HepG2 (cell line): ENCODE data around the gene MEIOB. TPM values are rescaled to one million over a fixed set of nuclear protein-coding genes. Genes with fewer than 3 reads are reported as not detected.

ENCODE experiments used
- CREB1 ChIP-seq, 2 experiments: fragments of 450-650 bp in 1 of 2; IDR thresholded peaks; 2 replicates each; pipeline ENCODE4 v1.6.1; 2016 to 2017; ENCODE audit warnings: control low read depth in 1 of 2, mild to moderate bottlenecking in 1 of 2, missing compliant biosample characterization in 1 of 2, missing genetic modification characterization in 1 of 2
- E2F2 ChIP-seq: sonication (generic); formaldehyde crosslinking; IDR thresholded peaks from 2 replicates; pipeline ENCODE4 v1.4.0; 2020; ENCODE audit warnings: missing genetic modification reagents, borderline replicate concordance
- FOXP1 ChIP-seq, 2 experiments: fragments of 450-650 bp in 1 of 2; IDR thresholded peaks; 2 replicates each; pipeline ENCODE4 v1.6.1; 2017 to 2018; ENCODE audit warnings: antibody characterized with exemption in 1 of 2
- KLF6 ChIP-seq: IDR thresholded peaks from 2 replicates; pipeline ENCODE4 v1.8.0; 2016; ENCODE audit warnings: missing biosample characterization, missing genetic modification reagents
- MXD1 ChIP-seq: sonication (generic); formaldehyde crosslinking; IDR thresholded peaks from 2 replicates; pipeline ENCODE4 v1.4.0; 2020; ENCODE audit warnings: mild to moderate bottlenecking, missing genetic modification reagents
- PCBP2 ChIP-seq: fragments of 200-400 bp; formaldehyde crosslinking; optimal IDR thresholded peaks from 2 replicates; pipeline ENCODE3; 2018; ENCODE audit warnings: low read length, low read depth; ENCODE audit not compliant: poor library complexity, severe bottlenecking
- SRSF1 ChIP-seq: fragments of 200-400 bp; formaldehyde crosslinking; optimal IDR thresholded peaks from 2 replicates; pipeline ENCODE3; 2017; ENCODE audit warnings: mild to moderate bottlenecking, low read depth, low read length, moderate library complexity
- SRY ChIP-seq: sonication (generic); formaldehyde crosslinking; IDR thresholded peaks from 2 replicates; pipeline ENCODE4 v1.8.0; 2022; ENCODE audit warnings: mild to moderate bottlenecking, missing genetic modification reagents
- THAP7 ChIP-seq: sonication (generic); formaldehyde crosslinking; IDR thresholded peaks from 2 replicates; pipeline ENCODE4 v1.8.1; 2023; ENCODE audit warnings: mild to moderate bottlenecking, missing genetic modification reagents
- TP53 ChIP-seq: sonication (generic); formaldehyde crosslinking; conservative IDR thresholded peaks from 2 replicates; pipeline ENCODE4 v1.4.0; 2020; ENCODE audit warnings: missing genetic modification reagents
- ZBTB10 ChIP-seq: sonication (generic); formaldehyde crosslinking; IDR thresholded peaks from 2 replicates; pipeline ENCODE4 v1.4.0; 2020; ENCODE audit warnings: missing genetic modification reagents, borderline replicate concordance
- ZBTB40 ChIP-seq, 2 experiments: fragments of 450-650 bp in 1 of 2; sonication (generic) in 1 of 2; formaldehyde crosslinking in 1 of 2; IDR thresholded peaks; 2 replicates each; pipeline versions ENCODE4 v1.6.1 to v1.8.0; 2016 to 2022; ENCODE audit warnings: antibody characterized with exemption in 1 of 2, mild to moderate bottlenecking in 1 of 2, missing genetic modification reagents in 1 of 2
- ZNF264 ChIP-seq: sonication (generic); formaldehyde crosslinking; IDR thresholded peaks from 2 replicates; pipeline ENCODE4 v1.4.0; 2020; ENCODE audit warnings: missing genetic modification reagents
- polyA plus RNA-seq, 8 experiments: library from polyadenylated mRNA; depleted of rRNA in 3 of 8; stranded (reverse) in 7 of 8; unstranded in 1 of 8; fragments of >200 nt; fragmentation: Illumina TruSeq in 4 of 8; extraction: Trizol in 4 of 8; gene quantifications; 2 replicates each; pipeline versions ENCODE4 v1.2.1 to v1.2.3, GENCODE V29; 2011 to 2016; ENCODE audit warnings: low read depth in 4 of 8, missing spikeins in 1 of 8, mixed read lengths in 1 of 8; ENCODE audit not compliant: insufficient read depth in 1 of 8
- total RNA-seq, 5 experiments: library from RNA; depleted of rRNA; stranded (reverse); fragments of >200 nt; fragmentation: Illumina TruSeq; extraction: Trizol; gene quantifications; 2 replicates each; pipeline ENCODE4 v1.2.3, GENCODE V29; 2016; ENCODE audit warnings: low read depth in 1 of 5

Gene MEIOB
- total and polyA plus RNA-seq, 2 of the 13 experiments (the other 11 are each of a cell fraction or from before 2014, with no cell fraction given), result 0.17 TPM; not detected in 1

GRCh38 chr16:1794221-1794871 lies 77.6 kb downstream of the MEIOB start (continued):
- no peak for TF ChIP-seq ZBTB40 (IDR thresholded peaks at IDR 0.05)
- no peak for TF ChIP-seq ZBTB40 (CRISPR knock-in tag; IDR thresholded peaks at IDR 0.05)
- TF ChIP-seq SRSF1, result peak; percentile 64
- TF ChIP-seq ZNF264 (CRISPR knock-in tag), result no peak
- no peak for TF ChIP-seq CREB1 (IDR thresholded peaks at IDR 0.05)
- no peak for TF ChIP-seq CREB1 (CRISPR knock-in tag; IDR thresholded peaks at IDR 0.05)
- no peak for TF ChIP-seq THAP7 (CRISPR knock-in tag)
- TF ChIP-seq TP53 (CRISPR knock-in tag), result no peak
- TF ChIP-seq PCBP2, result no peak
- no peak for TF ChIP-seq KLF6 (CRISPR knock-in tag)
- no peak for TF ChIP-seq FOXP1 (IDR thresholded peaks at IDR 0.05)
- 0 out of 2 replicates have a peak, but pooled peaks have one; percentile 14 for TF ChIP-seq FOXP1 (CRISPR knock-in tag; IDR thresholded peaks at IDR 0.05)
- TF ChIP-seq MXD1 (CRISPR knock-in tag), result peak; percentile 25; the same call in 1 of the 2 replicates
- TF ChIP-seq E2F2 (CRISPR knock-in tag), result no peak
- 0 out of 2 replicates have a peak, but pooled peaks have one; percentile 16 for TF ChIP-seq SRY (CRISPR knock-in tag)
- TF ChIP-seq ZBTB10, result peak; percentile 32; the same call in 1 of the 2 replicates
